SU-DHL-6 (cell line): ENCODE data around the gene EEFSEC.

Experiments used
- EZH2phosphoT487 ChIP-seq: fragments of 200-600 bp; sonication (generic), shearing (Covaris generic); conservative IDR thresholded peaks from 2 replicates; pipeline ENCODE4 v1.6.1; 2018; ENCODE audit warnings: mild to moderate bottlenecking, antibody characterized with exemption, low read length, moderate library complexity, mixed read lengths
- TF ChIP-seq, protein P1 (sequence below): fragments of 200-600 bp; sonication (generic); IDR thresholded peaks from one replicate; pipeline ENCODE4 v1.5.1; 2017; ENCODE audit warnings: antibody characterized with exemption, mild to moderate bottlenecking, low read length, moderate library complexity; ENCODE audit not compliant: insufficient read depth, poor library complexity, severe bottlenecking

DNA sequence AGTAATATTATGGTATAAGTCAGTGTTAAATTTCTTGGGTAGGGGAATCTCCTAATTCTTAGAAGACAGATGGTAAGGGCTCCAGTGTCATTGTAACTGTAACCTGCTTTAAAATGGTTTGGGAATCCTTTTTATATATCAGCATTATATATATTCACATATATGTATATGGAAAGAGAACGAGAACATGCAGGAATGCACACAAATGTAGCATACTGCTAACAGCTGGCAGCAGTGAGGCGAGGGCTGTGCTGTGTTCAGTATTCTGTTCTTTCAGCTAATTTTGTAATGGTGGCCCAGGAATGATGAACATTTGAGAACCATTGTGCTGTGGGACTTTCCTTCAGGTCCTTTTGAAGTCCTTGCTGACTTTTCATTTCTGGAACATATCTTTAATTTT lies 60.8 kb downstream of the EEFSEC start:
- TF ChIP-seq, protein P1, sequence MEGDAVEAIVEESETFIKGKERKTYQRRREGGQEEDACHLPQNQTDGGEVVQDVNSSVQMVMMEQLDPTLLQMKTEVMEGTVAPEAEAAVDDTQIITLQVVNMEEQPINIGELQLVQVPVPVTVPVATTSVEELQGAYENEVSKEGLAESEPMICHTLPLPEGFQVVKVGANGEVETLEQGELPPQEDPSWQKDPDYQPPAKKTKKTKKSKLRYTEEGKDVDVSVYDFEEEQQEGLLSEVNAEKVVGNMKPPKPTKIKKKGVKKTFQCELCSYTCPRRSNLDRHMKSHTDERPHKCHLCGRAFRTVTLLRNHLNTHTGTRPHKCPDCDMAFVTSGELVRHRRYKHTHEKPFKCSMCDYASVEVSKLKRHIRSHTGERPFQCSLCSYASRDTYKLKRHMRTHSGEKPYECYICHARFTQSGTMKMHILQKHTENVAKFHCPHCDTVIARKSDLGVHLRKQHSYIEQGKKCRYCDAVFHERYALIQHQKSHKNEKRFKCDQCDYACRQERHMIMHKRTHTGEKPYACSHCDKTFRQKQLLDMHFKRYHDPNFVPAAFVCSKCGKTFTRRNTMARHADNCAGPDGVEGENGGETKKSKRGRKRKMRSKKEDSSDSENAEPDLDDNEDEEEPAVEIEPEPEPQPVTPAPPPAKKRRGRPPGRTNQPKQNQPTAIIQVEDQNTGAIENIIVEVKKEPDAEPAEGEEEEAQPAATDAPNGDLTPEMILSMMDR, result no peak
- no peak for TF ChIP-seq EZH2phosphoT487
